ENCODE results near the gene SLC29A4. TPM values are rescaled to one million over a fixed set of nuclear protein-coding genes. Genes with fewer than 3 reads are reported as not detected.
"Not testable (repeated sequence)": the region's sequence is repeated elsewhere in the genome, so short reads cannot be mapped to it uniquely, and the experiment has no call there.

The SLC29A4 gene
- total and polyA plus RNA-seq, 10 donors, result 0.33 to 2.9 (median 2.2) TPM

- intact Hi-C loops (cut with DNase I; ENCODE audit: low total_unique reads), result no loop called here
- DNase-seq, result no peak
- peaks cover 4 to 100% (median 69%) of the 10 kb centered on the region in 6 donors for H3K36me3 ChIP-seq
- TF ChIP-seq POLR2A (IDR thresholded peaks at IDR 0.05), result no peak
- peak; percentile 30 to 40 (median 39) for TF ChIP-seq POLR2AphosphoS5 (IDR thresholded peaks at IDR 0.05)
- no peak overlapping the region for H3K27ac ChIP-seq
- H3K4me1 ChIP-seq, result no peaks in the 10 kb centered on the region
- H3K9me3 ChIP-seq, result no peaks in the 10 kb centered on the region
- no peaks in the 10 kb centered on the region for H3K27me3 ChIP-seq (replicated peaks in 1 of 7)
- 92 to 97% (median 95%) methylated on average over 14 to 16 of the region's 16 CpGs for WGBS, 5 donors
- H3K4me3 ChIP-seq, result no peak overlapping the region
Measured at GRCh38 chr7:5310822-5311405, 28.2 kb downstream of the SLC29A4 start.

- 81 to 87% (median 84%) methylated on average over 20 to 40 of the region's 46 CpGs for WGBS, 5 donors
- H3K27me3 ChIP-seq (replicated peaks in 1 of 7); H3K27ac ChIP-seq; H3K9me3 ChIP-seq; intact Hi-C loops (cut with DNase I; ENCODE audit: low total_unique reads); H3K4me3 ChIP-seq; H3K4me1 ChIP-seq; DNase-seq: not testable (repeated sequence)
- peaks cover 4 to 100% (median 72%) of the 10 kb centered on the region in 6 donors for H3K36me3 ChIP-seq
Measured at GRCh38 chr7:5312276-5313070, 29.7 kb downstream of the SLC29A4 start.

- DNase-seq, H3K4me1 ChIP-seq: not testable (repeated sequence)
Measured at GRCh38 chr7:5313076-5313885, 30.5 kb downstream of the SLC29A4 start.

GRCh38 chr7:5314864-5315263 lies 32.1 kb downstream of the SLC29A4 start:
- H3K9me3 ChIP-seq, result peaks cover 0 to 20% (median 15%) of the 10 kb centered on the region in 8 donors
- TF ChIP-seq POLR2AphosphoS5 (IDR thresholded peaks at IDR 0.05) (peak in 2 of 3 donors; percentile 6 to 58), POLR2A (IDR thresholded peaks at IDR 0.05) (no peak), CTCF (IDR thresholded peaks at IDR 0.05 in 8 of 11, conservative IDR thresholded peaks at IDR 0.05 in 3 of 11) (no peak)
- no peak overlapping the region for H3K4me3 ChIP-seq
- 93 to 96% (median 94%) methylated on average over 18 to 19 of the region's 19 CpGs for WGBS, 5 donors
- no peak for DNase-seq
- intact Hi-C loops (cut with DNase I; ENCODE audit: low total_unique reads), result no loop called here
- no peaks in the 10 kb centered on the region for H3K4me1 ChIP-seq
- peaks cover 4 to 100% (median 74%) of the 10 kb centered on the region in 6 donors for H3K36me3 ChIP-seq
- no peaks in the 10 kb centered on the region for H3K27me3 ChIP-seq (replicated peaks in 1 of 7)
- H3K27ac ChIP-seq, result no peak overlapping the region

More at GRCh38 chr7:5313076-5313885, 30.5 kb downstream of the SLC29A4 start:
- H3K9me3 ChIP-seq; H3K4me3 ChIP-seq; intact Hi-C loops (cut with DNase I; ENCODE audit: low total_unique reads); H3K27ac ChIP-seq; H3K27me3 ChIP-seq (replicated peaks in 1 of 7): not testable (repeated sequence)
- peaks cover 4 to 100% (median 68%) of the 10 kb centered on the region in 6 donors for H3K36me3 ChIP-seq
- peak in 2 of 3 donors; percentile 6 to 62 for TF ChIP-seq POLR2AphosphoS5 (IDR thresholded peaks at IDR 0.05)
- 66 to 88% (median 87%) methylated on average over 26 to 48 of the region's 48 CpGs for WGBS, 5 donors

- TF ChIP-seq POLR2A (IDR thresholded peaks at IDR 0.05), result no peak
- Histone ChIP-seq H3K9me3 (peaks cover 0 to 29% (median 18%) of the 10 kb centered on the region in 8 donors), H3K27me3 (replicated peaks in 1 of 7) (no peaks in the 10 kb centered on the region), H3K27ac (no peak overlapping the region), H3K36me3 (peaks cover 4 to 100% (median 78%) of the 10 kb centered on the region in 6 donors), H3K4me3 (no peak overlapping the region), H3K4me1 (no peaks in the 10 kb centered on the region)
- intact Hi-C loops (cut with DNase I; ENCODE audit: low total_unique reads), result no loop called here
- 93 to 99% (median 97%) methylated on average over 13 to 14 of the region's 14 CpGs for WGBS, 5 donors
- DNase-seq, result no peak
Measured at GRCh38 chr7:5315761-5316160, 33.0 kb downstream of the SLC29A4 start.

- H3K27ac ChIP-seq; H3K4me3 ChIP-seq; intact Hi-C loops (cut with DNase I; ENCODE audit: low total_unique reads); H3K4me1 ChIP-seq; H3K27me3 ChIP-seq (replicated peaks in 1 of 7); DNase-seq: not testable (repeated sequence)
- Histone ChIP-seq H3K9me3 (peaks cover 0 to 31% (median 18%) of the 10 kb centered on the region in 8 donors), H3K36me3 (peaks cover 4 to 100% (median 79%) of the 10 kb centered on the region in 6 donors)
- WGBS, 5 donors, result 92 to 98% (median 95%) methylated on average over 5 of the region's 5 CpGs
Measured at GRCh38 chr7:5318613-5319012, 35.9 kb downstream of the SLC29A4 start.

Data from spleen (tissue), 11 donors.